K562 (cell line): ENCODE data around the gene MMEL1. TPM values are rescaled to one million over a fixed set of nuclear protein-coding genes. Genes with fewer than 3 reads are reported as not detected.

Experiments used
- ATAC-seq: fragments of 200-7000 bp; cut with Tn5 transposase; 3 replicates; pipeline ENCODE4 v1.9.1; 2020; ENCODE audit warnings: moderate library complexity
- BruUV-seq: library from RNA; stranded (reverse); fragments of 400-500 nt; replicated peaks from 2 replicates; lab custom pipeline; 2021; lab: Mats Ljungman, UMichigan
- CTCF ChIA-PET: fragments of 300-600 bp; formaldehyde crosslinking; extraction: SDS; loops from one replicate; lab custom pipeline; 2021; ENCODE audit warnings: low intra/inter-chr PET ratio; lab: Yijun Ruan, JAX
- POLR2A ChIA-PET: fragments of 300-600, 350-650 bp; sonication (Branson Sonifier 250); formaldehyde crosslinking; extraction: SDS; loops from one replicate; lab custom pipeline; 2021; ENCODE audit warnings: antibody characterized with exemption, inconsistent platforms; lab: Yijun Ruan, JAX
- DNase-seq, 4 experiments: peaks; one replicate each; pipeline versions ENCODE4 v3.0.0 to v3.0.0-alpha.2; 2011 to 2018; ENCODE audit warnings: low spot score in 3 of 4, mixed read lengths in 3 of 4; ENCODE audit errors: extremely low read depth in 1 of 4
- FAIRE-seq: peaks from 2 replicates; lab custom pipeline; 2011; peaks lifted over from hg19 to GRCh38; lab: Jason Lieb, UNC
- H2AFZ ChIP-seq: 2 replicates; pipeline ENCODE4 v1.6.0; 2011; ENCODE audit warnings: low read depth, low read length, control low read depth, inconsistent platforms
- H3K27ac ChIP-seq: fragments of 200-600 bp; 3 replicates; pipeline ENCODE4 v1.8.0; 2011; ENCODE audit warnings: low read depth, mild to moderate bottlenecking, control low read depth, inconsistent platforms, low read length, moderate library complexity, mixed read lengths; ENCODE audit errors: extremely low read depth
- H3K27me3 ChIP-seq, 2 experiments: fragments of 300-600 bp in 1 of 2; 2 replicates in 1 of 2; 3 replicates in 1 of 2; pipeline versions ENCODE4 v1.6.0 to v1.8.0; 2011; ENCODE audit warnings: inconsistent platforms in 2 of 2, low read length in 2 of 2, mild to moderate bottlenecking in 1 of 2, mixed read lengths in 1 of 2, moderate library complexity in 1 of 2; ENCODE audit not compliant: control insufficient read depth in 2 of 2, insufficient read depth in 2 of 2
- H3K36me3 ChIP-seq: fragments of 300-600 bp; 3 replicates; pipeline ENCODE4 v1.8.0; 2011; ENCODE audit warnings: mild to moderate bottlenecking, low read length, inconsistent platforms; ENCODE audit not compliant: control insufficient read depth, insufficient read depth
- H3K4me1 ChIP-seq, 2 experiments: fragments of 200-600 bp in 1 of 2; replicated peaks in 1 of 2; 2 replicates in 1 of 2; 3 replicates in 1 of 2; pipeline versions ENCODE4 v1.5.1 to v1.8.0; 2011; ENCODE audit warnings: inconsistent platforms in 2 of 2, low read length in 2 of 2, mild to moderate bottlenecking in 1 of 2, mixed read lengths in 1 of 2, moderate library complexity in 1 of 2; ENCODE audit not compliant: control insufficient read depth in 2 of 2, insufficient read depth in 2 of 2
- H3K4me2 ChIP-seq: 2 replicates; pipeline ENCODE4 v1.6.1; 2011; ENCODE audit warnings: low read length, control low read depth, inconsistent platforms, mixed read lengths; ENCODE audit not compliant: insufficient read depth
- H3K4me3 ChIP-seq: fragments of 200-600 bp; sonication (generic), shearing (Covaris generic); 2 replicates; pipeline ENCODE4 v1.5.1; 2016; ENCODE audit warnings: control low read depth, inconsistent platforms
- H3K79me2 ChIP-seq: fragments of 200-600 bp; 3 replicates; pipeline ENCODE4 v1.8.0; 2011; ENCODE audit warnings: low read length, inconsistent platforms; ENCODE audit not compliant: control insufficient read depth, insufficient read depth
- H3K9ac ChIP-seq, 2 experiments: 2 replicates each; pipeline versions ENCODE4 v1.6.0 to v1.6.1; 2011; ENCODE audit warnings: low read depth in 2 of 2, low read length in 2 of 2, control low read depth in 1 of 2, inconsistent platforms in 1 of 2, mild to moderate bottlenecking in 1 of 2, mixed read lengths in 1 of 2; ENCODE audit not compliant: insufficient read depth in 1 of 2
- H3K9me1 ChIP-seq: one replicate; pipeline ENCODE4 v1.6.0; 2011; ENCODE audit warnings: inconsistent platforms, mild to moderate bottlenecking, low read length, moderate library complexity; ENCODE audit not compliant: control insufficient read depth, insufficient read depth
- H3K9me3 ChIP-seq: replicated peaks from 2 replicates; pipeline ENCODE4 v1.5.1; 2011; ENCODE audit warnings: low read depth, low read length, inconsistent platforms; ENCODE audit not compliant: control insufficient read depth, insufficient read depth
- H4K20me1 ChIP-seq: replicated peaks from 2 replicates; pipeline ENCODE4 v1.6.1; 2011; ENCODE audit warnings: low read length, inconsistent platforms, mixed read lengths; ENCODE audit not compliant: control insufficient read depth, insufficient read depth
- E2F3 ChIP-seq: fragments of 250-450 bp; sonication (Bioruptor Pico); IDR thresholded peaks from 2 replicates; pipeline ENCODE4 v1.4.0; 2020; ENCODE audit warnings: mild to moderate bottlenecking
- RB1 ChIP-seq: fragments of 450-650 bp; IDR thresholded peaks from 2 replicates; pipeline ENCODE4 v1.6.1; 2017; ENCODE audit warnings: low read depth, mild to moderate bottlenecking
- ZKSCAN1 ChIP-seq: fragments of 150-350 bp; IDR thresholded peaks from 2 replicates; pipeline ENCODE4 v1.6.1; 2016; ENCODE audit warnings: low read depth, low read length
- ZNF384 ChIP-seq: IDR thresholded peaks from 2 replicates; pipeline ENCODE4 v1.6.1; 2012; ENCODE audit warnings: low read depth, low read length, improper control_type of control experiment
- ZNF699 ChIP-seq: fragments of 250-450 bp; sonication (Bioruptor Pico); IDR thresholded peaks from 2 replicates; pipeline ENCODE4 v1.8.0; 2021; ENCODE audit warnings: mild to moderate bottlenecking, moderate library complexity; ENCODE audit not compliant: insufficient replicate concordance
- WGBS: fragments of 100-300 bp; shearing (Covaris generic); methylation state at CpG from one replicate; pipeline ENCODE4 v1.1.6; 2016; ENCODE audit warnings: low coverage, mixed read lengths; ENCODE audit not compliant: insufficient coverage; ENCODE audit errors: missing lambda C conversion rate; 5-methylcytosine and 5-hydroxymethylcytosine counted together
- in situ Hi-C: fragments of 300-500 bp; cut with MboI; formaldehyde crosslinking; loops from 4 replicates; pipeline ENCODE4 v1.15.0; 2018; ENCODE audit warnings: inconsistent platforms, mixed read lengths
- intact Hi-C: fragments of 100-400 bp; cut with micrococcal nuclease; formaldehyde crosslinking; loops from 2 replicates; pipeline ENCODE4 v1.14.2; 2022
- polyA plus RNA-seq, 8 experiments: library from polyadenylated mRNA; depleted of rRNA in 4 of 8; stranded (reverse) in 5 of 8; unstranded in 3 of 8; fragments of >200 nt; fragmentation: Nextera tagmentation in 2 of 8; fragmentation: Illumina TruSeq in 1 of 8; extraction: Ambion mirVana in 2 of 8; extraction: Trizol in 1 of 8; gene quantifications; 2 replicates each; pipeline versions ENCODE4 v1.2.1 to v1.2.3, GENCODE V29; 2011 to 2014; ENCODE audit warnings: inconsistent platforms in 1 of 8, missing spikeins in 1 of 8
- total RNA-seq, 7 experiments: library from RNA; depleted of rRNA in 6 of 7; stranded (reverse); fragments of >200 nt in 6 of 7; fragmentation: Illumina TruSeq in 2 of 7; extraction: Trizol in 2 of 7; gene quantifications; 2 replicates each; pipeline versions ENCODE4 v1.2.1 to v1.2.3, GENCODE V29; 2011 to 2021; ENCODE audit warnings: low replicate concordance in 1 of 7
- TF ChIP-seq, protein P1 (sequence below): fragments of 450-650 bp; IDR thresholded peaks from 2 replicates; pipeline ENCODE4 v1.6.1; 2016; ENCODE audit warnings: mild to moderate bottlenecking, moderate library complexity
- TF ChIP-seq, protein P2 (sequence below): fragments of 450-650 bp; IDR thresholded peaks from 2 replicates; pipeline ENCODE4 v1.6.1; 2016; ENCODE audit warnings: missing biosample characterization, missing genetic modification characterization

MMEL1 gene
- total and polyA plus RNA-seq, 9 of the 15 experiments (the other 6 are each of a cell fraction or from before 2014, with no cell fraction given) = not detected

DNA sequence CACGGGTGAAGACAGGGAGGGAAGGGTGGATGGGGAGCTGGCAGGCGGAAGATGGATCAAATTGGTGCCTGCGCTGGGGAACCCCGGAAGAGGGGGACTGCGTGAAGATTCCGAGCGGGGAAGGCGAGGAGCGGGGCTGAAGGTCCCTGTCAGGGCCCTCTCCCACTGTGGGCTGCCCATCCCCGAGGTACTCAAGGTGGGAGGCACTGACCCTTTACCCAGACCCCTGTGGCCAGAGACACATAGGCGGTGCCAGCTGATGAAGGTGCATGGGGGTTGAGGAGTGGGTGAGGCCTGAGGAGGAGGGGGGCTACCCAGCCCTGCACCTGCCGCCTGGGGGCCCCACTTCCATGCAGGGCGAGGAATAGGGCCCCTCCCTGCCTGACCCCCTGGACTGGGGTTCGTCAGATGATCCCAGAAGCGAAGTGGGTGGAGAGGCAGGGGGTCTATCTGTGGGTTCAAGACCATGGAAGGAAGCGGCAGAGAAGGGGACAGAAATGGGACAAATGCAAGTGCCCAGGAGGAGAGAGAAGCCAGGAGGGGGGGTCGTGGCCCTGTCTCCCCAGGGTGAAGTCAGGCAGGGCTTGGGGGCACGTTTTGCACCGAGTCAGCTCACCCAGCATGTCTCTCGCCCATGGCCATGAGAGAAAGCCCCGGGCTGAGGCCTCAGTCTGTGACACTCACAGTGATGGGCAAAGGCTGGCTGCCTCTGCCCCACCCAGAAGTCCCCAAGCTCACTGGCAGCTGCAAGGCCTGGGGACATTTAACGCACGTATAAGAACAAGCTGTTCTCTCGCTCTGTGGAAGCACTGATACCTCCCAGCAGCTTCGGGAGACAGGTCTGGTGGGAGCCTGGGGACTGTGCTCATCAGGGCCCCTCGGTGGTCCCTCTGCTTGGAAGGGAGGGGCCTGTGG, 7.0 kb upstream of the MMEL1 start:
- DNase-seq = no peak
- Histone ChIP-seq H3K79me2 (no peaks in the 10 kb centered on the region), H3K4me2 (no peak overlapping the region), H2AFZ (no peak overlapping the region), H3K27me3 (peaks cover 0 to 12% of the 10 kb centered on the region in 2 experiments; a peak in 2 of 5 replicates), H3K9ac (no peak overlapping the region), H3K9me3 (no peaks in the 10 kb centered on the region)
- intact Hi-C loops = loop anchor here (10.0 kb wide), 2 partner anchors 95 to 225 kb away; partner anchors contain the start of gene PEX10
- 23% methylated on average over 24 of the region's 26 CpGs for WGBS
- ChIA-PET CTCF (no interaction called here), POLR2A (interaction anchor here (0.6 to 1.0 kb wide), 4 partner anchors 10 to 194 kb away, joined by 3 to 5 read pairs (median 4); no protein-coding TSS in a partner anchor)
- BruUV-seq = no TSS peak
- TF ChIP-seq, protein P1, sequence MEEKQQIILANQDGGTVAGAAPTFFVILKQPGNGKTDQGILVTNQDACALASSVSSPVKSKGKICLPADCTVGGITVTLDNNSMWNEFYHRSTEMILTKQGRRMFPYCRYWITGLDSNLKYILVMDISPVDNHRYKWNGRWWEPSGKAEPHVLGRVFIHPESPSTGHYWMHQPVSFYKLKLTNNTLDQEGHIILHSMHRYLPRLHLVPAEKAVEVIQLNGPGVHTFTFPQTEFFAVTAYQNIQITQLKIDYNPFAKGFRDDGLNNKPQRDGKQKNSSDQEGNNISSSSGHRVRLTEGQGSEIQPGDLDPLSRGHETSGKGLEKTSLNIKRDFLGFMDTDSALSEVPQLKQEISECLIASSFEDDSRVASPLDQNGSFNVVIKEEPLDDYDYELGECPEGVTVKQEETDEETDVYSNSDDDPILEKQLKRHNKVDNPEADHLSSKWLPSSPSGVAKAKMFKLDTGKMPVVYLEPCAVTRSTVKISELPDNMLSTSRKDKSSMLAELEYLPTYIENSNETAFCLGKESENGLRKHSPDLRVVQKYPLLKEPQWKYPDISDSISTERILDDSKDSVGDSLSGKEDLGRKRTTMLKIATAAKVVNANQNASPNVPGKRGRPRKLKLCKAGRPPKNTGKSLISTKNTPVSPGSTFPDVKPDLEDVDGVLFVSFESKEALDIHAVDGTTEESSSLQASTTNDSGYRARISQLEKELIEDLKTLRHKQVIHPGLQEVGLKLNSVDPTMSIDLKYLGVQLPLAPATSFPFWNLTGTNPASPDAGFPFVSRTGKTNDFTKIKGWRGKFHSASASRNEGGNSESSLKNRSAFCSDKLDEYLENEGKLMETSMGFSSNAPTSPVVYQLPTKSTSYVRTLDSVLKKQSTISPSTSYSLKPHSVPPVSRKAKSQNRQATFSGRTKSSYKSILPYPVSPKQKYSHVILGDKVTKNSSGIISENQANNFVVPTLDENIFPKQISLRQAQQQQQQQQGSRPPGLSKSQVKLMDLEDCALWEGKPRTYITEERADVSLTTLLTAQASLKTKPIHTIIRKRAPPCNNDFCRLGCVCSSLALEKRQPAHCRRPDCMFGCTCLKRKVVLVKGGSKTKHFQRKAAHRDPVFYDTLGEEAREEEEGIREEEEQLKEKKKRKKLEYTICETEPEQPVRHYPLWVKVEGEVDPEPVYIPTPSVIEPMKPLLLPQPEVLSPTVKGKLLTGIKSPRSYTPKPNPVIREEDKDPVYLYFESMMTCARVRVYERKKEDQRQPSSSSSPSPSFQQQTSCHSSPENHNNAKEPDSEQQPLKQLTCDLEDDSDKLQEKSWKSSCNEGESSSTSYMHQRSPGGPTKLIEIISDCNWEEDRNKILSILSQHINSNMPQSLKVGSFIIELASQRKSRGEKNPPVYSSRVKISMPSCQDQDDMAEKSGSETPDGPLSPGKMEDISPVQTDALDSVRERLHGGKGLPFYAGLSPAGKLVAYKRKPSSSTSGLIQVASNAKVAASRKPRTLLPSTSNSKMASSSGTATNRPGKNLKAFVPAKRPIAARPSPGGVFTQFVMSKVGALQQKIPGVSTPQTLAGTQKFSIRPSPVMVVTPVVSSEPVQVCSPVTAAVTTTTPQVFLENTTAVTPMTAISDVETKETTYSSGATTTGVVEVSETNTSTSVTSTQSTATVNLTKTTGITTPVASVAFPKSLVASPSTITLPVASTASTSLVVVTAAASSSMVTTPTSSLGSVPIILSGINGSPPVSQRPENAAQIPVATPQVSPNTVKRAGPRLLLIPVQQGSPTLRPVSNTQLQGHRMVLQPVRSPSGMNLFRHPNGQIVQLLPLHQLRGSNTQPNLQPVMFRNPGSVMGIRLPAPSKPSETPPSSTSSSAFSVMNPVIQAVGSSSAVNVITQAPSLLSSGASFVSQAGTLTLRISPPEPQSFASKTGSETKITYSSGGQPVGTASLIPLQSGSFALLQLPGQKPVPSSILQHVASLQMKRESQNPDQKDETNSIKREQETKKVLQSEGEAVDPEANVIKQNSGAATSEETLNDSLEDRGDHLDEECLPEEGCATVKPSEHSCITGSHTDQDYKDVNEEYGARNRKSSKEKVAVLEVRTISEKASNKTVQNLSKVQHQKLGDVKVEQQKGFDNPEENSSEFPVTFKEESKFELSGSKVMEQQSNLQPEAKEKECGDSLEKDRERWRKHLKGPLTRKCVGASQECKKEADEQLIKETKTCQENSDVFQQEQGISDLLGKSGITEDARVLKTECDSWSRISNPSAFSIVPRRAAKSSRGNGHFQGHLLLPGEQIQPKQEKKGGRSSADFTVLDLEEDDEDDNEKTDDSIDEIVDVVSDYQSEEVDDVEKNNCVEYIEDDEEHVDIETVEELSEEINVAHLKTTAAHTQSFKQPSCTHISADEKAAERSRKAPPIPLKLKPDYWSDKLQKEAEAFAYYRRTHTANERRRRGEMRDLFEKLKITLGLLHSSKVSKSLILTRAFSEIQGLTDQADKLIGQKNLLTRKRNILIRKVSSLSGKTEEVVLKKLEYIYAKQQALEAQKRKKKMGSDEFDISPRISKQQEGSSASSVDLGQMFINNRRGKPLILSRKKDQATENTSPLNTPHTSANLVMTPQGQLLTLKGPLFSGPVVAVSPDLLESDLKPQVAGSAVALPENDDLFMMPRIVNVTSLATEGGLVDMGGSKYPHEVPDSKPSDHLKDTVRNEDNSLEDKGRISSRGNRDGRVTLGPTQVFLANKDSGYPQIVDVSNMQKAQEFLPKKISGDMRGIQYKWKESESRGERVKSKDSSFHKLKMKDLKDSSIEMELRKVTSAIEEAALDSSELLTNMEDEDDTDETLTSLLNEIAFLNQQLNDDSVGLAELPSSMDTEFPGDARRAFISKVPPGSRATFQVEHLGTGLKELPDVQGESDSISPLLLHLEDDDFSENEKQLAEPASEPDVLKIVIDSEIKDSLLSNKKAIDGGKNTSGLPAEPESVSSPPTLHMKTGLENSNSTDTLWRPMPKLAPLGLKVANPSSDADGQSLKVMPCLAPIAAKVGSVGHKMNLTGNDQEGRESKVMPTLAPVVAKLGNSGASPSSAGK = no peak
- no peak for TF ChIP-seq ZNF384
- TF ChIP-seq RB1 = no peak
- TF ChIP-seq E2F3 = no peak
- TF ChIP-seq ZNF699 (CRISPR knock-in tag) = no peak
- no peak for TF ChIP-seq ZKSCAN1
- TF ChIP-seq, protein P2, sequence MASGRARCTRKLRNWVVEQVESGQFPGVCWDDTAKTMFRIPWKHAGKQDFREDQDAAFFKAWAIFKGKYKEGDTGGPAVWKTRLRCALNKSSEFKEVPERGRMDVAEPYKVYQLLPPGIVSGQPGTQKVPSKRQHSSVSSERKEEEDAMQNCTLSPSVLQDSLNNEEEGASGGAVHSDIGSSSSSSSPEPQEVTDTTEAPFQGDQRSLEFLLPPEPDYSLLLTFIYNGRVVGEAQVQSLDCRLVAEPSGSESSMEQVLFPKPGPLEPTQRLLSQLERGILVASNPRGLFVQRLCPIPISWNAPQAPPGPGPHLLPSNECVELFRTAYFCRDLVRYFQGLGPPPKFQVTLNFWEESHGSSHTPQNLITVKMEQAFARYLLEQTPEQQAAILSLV (tag) = no peak
- TF ChIP-seq, all 486 proteins: peak for 0
- H3K36me3 ChIP-seq = no peaks in the 10 kb centered on the region
- H3K9me1 ChIP-seq = peaks cover 2% of the 10 kb centered on the region
- in situ Hi-C loops = loop anchor here (10.0 kb wide), 1 partner anchor 225 kb away; the partner anchor contains the start of gene PEX10
- H3K4me3 ChIP-seq = no peak overlapping the region
- FAIRE-seq = no peak
- ATAC-seq = no peak
- no peak overlapping the region for H3K27ac ChIP-seq
- no peaks in the 10 kb centered on the region for H4K20me1 ChIP-seq
- peaks cover 0 to 37% of the 10 kb centered on the region in 2 experiments; a peak in 2 of 5 replicates for H3K4me1 ChIP-seq
